ENCODE results near the gene SLC12A7.
"Not testable (repeated sequence)": the region's sequence is repeated elsewhere in the genome, so short reads cannot be mapped to it uniquely, and the experiment has no call there.

The SLC12A7 gene

DNA sequence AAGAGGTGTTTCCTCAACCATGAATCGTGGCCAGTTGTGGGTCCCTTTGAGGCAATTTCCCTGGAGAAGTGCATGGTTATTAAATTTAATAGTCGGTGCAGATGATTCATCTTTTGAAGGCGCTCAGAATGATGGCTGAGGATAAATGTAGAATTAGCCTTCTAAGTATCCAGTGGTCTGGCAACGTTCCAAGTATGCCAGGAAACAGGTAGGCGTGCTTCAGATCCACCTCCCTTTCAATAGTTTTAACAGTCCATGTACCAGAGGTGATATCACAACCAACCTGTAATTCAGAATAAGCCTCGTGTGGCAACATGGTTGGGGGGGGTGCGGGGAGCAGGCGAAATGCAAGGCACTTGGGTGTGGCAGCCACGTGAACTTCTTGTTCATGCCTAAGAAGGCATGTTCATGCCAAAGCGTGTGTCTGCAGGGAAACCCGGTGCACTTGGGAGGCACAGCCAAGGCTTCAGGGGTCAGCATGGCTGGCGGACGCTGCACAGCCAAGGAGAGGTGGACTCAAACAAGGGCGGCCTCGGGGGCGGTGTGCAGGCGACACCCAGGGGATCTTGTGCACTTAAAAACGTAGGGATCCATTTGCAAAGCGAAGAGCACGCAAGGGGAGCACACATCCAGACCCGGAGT lies 108.4 kb downstream of the SLC12A7 start:
- DNase-seq: peak; percentile 26 to 42

DNA sequence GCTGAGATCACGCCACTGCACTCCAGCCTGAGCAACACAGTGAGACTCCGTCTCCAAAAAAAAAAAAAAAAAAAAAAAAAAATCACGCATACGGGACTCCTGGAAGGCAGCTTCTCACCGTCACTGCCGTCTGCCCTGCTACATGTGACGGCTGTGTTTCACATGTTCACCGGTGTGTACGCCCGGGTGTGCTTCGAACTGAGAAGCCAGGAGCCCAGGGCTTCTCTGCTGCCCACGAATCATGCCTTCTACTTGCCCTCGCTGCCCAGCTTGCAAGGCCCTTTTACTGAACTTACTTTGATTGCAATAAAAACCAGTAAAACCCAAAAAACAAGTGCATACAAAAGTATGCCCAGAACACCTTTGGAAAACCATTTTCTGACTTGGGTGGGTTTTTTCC lies 109.0 kb downstream of the SLC12A7 start:
- no peak for DNase-seq

DNA sequence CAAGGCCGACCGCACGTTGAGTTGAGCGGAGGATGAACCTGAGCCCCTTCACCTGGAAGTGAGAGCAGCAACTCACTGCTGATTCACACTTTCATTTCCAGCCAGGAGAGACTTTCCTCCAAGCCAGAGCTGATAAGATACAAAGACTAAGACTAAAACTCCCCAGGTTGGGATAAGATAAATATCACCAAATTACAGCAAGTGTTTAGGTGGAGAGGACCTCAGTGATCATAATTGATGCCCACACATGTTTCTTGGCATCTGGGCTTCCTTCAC lies 109.7 kb downstream of the SLC12A7 start:
- DNase-seq: no peak

DNA sequence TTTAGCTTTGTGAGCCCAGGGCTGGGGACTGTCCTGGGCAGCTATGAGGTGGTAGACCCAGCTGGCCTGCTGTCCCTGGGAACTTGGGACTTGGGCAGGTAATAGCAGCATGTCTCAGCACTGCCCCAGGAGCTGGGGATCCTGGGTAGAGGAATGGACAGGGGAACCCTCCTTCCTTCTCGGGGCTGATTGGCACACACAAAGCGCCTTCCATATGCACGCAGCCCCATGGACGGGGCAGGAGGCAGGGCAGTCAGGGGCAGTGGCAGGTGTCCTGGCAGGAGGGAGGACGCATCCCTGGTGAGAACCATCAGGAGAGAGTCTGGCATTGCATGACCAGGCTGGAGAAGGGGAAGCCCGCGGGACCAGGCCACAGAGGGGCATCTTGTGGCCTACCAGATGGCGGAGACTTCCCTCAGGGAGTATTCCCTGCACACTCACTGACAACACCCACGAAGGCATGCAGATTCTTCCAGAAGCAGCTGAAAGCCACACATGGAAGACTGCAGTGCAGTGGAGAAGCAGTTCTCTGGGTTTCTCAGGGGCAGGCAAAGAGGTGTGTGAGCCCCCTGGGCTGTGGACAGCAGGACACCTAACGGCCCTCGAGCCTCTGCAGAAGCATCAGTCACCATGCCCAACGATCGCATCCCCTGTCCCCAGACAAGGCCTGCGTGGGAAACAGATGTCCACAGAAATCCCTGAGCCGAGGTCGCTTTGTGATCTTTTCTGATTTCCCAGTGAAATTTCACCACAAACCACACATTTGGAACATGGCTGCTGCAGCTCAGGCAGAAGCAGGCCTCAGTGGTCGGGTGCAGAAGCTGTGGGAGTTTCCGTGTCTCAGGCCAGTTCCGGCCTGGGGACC lies 110.2 kb downstream of the SLC12A7 start:
- DNase-seq: no peak

DNA sequence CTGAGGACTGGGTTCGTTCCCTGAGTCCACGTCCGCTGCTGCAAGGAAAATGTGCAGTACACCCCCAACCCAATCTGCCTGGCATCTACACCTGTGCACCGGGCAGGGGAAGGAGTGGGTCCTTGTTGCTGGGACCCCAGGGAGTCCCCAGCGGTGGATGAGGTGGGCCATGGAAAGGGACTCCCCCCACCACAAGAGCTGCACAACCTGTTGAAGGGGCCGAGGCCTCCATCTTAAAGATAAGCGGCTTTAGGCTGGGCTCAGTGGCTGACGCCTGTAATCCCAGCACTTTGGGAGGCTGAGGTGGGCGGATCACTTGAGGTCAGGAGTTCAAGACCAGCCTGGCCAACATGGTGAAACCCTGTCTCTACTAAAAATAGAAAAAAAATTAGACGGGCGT lies 111.0 kb downstream of the SLC12A7 start:
- not testable (repeated sequence) for DNase-seq

Measured in activated CD4-positive, alpha-beta T cell treated with anti-CD3 and anti-CD28 coated beads for 4 hours (primary cell).